GM12872 (cell line): Measurements from ENCODE around the gene TNIP1.

Experiments used
- TF ChIP-seq, protein P1 (sequence below): IDR thresholded peaks from 3 replicates; pipeline ENCODE4 v1.5.1; 2011; ENCODE audit warnings: low read depth, mild to moderate bottlenecking, low read length, moderate library complexity; ENCODE audit not compliant: insufficient read depth

TNIP1 gene

DNA sequence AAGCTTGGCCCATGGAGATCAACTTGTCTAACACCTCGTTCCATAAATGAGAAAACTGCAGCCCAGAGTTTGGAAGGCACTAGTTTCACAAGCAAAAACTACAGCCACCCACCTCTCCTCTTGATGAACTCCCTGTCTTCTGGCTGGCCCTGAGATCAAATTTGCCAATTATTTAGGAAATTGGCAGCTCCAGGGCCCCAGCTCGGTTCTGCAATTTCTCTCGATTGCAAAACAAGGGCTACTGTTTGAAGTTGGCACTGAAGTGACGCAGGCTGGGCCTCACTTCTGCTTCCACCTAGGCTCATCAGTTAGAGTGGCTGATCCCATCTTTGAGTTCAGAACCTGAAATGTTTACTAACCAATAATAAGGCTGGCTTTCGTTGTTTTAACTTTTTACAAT is 64.1 kb downstream of the TNIP1 start:
- TF ChIP-seq, protein P1, sequence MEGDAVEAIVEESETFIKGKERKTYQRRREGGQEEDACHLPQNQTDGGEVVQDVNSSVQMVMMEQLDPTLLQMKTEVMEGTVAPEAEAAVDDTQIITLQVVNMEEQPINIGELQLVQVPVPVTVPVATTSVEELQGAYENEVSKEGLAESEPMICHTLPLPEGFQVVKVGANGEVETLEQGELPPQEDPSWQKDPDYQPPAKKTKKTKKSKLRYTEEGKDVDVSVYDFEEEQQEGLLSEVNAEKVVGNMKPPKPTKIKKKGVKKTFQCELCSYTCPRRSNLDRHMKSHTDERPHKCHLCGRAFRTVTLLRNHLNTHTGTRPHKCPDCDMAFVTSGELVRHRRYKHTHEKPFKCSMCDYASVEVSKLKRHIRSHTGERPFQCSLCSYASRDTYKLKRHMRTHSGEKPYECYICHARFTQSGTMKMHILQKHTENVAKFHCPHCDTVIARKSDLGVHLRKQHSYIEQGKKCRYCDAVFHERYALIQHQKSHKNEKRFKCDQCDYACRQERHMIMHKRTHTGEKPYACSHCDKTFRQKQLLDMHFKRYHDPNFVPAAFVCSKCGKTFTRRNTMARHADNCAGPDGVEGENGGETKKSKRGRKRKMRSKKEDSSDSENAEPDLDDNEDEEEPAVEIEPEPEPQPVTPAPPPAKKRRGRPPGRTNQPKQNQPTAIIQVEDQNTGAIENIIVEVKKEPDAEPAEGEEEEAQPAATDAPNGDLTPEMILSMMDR, result no peak

DNA sequence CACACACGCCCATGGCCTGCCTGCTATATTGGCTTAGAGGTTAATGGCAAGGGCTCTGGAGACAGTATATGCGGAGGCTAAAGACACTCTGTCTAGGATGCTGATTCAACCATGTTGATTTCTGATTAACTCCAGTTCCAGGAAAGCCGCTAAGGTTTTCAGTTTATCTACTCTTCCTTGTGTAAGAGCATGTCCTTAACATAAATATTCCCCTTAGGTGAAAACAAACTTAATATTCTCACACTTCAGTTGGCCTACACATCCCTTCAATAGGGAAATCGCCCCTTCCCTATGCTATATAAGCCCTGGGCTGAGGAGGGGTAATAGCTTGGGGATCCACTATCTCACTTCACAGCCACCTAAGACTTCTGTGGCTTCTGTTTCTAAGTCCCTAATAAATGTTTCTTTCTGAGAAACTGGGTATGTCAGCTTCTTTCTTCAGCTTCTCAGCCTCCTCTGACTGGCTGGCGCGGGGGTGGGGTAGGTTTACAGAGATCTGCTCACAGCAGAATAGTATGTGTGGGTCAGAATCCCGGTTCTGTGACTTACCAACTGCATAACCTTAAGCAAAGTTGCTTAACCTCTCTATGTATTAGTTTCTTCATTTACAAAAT is 64.8 kb downstream of the TNIP1 start:
- TF ChIP-seq, protein P1, result no peak

DNA sequence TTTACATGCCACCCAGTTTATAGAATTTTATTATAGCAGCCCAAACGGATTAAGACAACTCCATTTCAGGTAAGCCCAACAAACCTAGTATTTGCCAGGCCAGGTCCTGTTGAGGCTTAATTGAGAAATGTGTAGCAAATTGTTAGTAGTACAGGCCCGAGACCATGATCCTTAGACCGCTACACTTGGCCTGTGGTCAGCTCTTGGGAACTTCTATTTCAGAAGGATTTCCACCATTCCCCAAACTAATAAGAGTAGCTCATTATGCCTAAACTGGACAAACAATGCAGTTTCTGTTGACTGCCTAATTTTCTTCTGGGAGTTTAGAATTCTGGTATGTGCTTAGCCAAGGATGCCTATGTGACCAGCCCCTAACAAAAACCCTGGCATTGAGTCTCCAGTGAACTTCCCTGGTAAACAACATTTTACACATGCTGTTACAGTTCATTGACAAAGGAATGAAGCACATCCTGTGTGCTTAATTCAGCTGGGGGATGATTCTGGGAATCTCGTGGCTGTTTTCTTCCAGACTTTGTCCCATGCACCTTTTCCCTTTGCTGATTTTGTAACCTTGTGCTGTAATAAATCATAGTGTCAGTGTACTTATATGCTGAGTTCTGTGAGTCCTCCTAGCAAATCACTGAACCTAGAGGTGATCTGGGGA is 66.0 kb downstream of the TNIP1 start:
- TF ChIP-seq, protein P1, result no peak

DNA sequence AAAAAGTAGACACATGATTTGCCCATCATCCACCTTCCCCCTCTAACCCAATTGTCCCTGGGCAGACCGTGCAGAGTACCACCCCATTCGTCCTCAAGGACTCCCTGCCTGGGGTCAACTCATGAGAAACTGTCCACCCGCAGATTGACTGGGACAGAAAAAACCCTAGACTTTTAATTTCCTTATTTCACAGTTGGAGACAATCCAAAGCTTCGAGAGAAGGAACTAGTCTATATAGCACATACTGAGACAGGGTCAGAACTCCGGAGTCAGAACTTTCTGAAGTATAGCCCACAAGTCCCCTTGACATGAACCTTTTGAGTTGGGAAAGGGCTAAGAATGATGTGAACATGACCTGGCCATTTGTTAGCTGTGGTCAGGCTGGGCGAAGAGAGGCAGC is 68.0 kb downstream of the TNIP1 start:
- TF ChIP-seq, protein P1, result no peak

DNA sequence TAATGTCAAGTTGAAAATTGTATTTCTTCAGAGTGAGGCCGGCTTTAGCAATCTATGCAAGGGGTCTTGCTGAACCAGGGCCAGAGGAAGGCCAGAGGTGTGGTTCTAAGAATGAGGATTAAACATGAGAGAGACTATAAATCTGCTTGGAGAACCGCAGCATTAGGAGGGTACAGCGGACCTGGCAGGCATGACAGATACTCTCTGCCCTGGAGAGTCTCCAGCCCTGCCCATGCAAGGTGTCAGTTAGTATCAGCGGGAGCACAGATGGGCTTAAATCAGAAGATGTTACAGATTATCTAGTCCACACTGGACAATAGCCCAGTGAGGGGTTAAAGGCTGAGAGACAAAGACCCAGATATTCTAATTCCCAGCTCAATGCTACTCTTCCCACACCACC is 71.9 kb downstream of the TNIP1 start:
- TF ChIP-seq, protein P1, result no peak

DNA sequence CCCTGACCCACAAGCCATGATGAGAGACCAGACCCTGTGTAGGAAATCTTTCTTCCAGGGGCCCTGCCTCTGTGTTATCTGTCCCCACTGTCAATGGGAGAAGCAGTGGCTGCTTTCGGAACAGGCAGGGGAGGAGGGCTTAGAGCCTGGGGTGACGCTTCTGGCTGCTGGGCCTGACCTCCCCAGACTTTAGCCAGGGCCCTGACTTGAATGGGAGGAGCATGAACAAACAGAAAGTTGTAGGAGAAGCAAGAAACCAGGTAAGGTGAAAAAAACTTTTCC is 72.7 kb downstream of the TNIP1 start:
- TF ChIP-seq, protein P1, result no peak

DNA sequence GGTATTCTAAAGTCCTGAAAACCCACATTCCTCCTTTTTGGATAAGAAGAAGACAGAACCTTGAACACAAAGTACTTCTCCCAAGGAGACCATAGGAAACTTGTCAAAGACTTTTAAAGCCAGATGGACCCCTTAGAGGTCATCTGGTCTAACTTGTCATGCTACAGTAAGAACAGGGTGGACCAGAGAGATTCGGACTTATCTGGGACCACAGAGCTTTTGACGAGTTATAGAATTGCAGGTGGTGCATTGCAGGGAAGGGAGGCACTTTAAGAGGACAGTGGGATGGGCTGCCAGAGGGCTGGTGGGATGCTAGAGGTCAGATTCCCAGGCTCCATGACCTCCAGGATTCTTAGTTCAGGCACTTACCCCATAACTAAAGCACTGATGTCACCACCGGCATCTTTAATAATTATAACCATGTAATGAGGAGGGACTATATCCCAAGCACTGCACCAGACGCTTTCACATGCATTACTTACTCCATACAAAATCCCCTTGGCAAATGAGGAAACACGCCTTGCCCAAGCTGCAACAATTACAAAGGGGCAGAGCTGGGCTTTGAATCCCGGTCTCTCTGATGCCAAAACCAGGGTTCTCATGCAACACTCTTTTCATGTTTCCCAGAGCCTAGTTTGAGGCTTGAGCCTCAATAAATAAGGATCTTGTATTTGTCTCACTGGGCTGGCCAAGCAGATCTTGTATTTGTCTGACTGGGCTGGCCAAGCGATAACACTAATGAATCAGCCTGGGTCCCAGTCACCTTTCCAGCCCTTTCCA is 73.2 kb downstream of the TNIP1 start:
- TF ChIP-seq, protein P1, result no peak
